ENCODE results near the gene PRRC1.

GRCh38 chr5:127601111-127601510, 83.7 kb downstream of the PRRC1 start:
- TF ChIP-seq USF1 (IDR thresholded peaks at IDR 0.05; ENCODE audit: borderline replicate concordance, low read depth) (no peak), CTCF (IDR thresholded peaks at IDR 0.05) (no peak), POLR2AphosphoS5 (IDR thresholded peaks at IDR 0.05; ENCODE audit: low read depth, low read length) (no peak), REST (IDR thresholded peaks at IDR 0.05; ENCODE audit: low read depth, low read length) (no peak), TCF12 (IDR thresholded peaks at IDR 0.05) (no peak), PBX3 (IDR thresholded peaks at IDR 0.05) (no peak), MAX (IDR thresholded peaks at IDR 0.05; ENCODE audit: low read depth) (no peak), RFX5 (IDR thresholded peaks at IDR 0.05; ENCODE audit: low read length) (no peak), TEAD4 (IDR thresholded peaks at IDR 0.05; ENCODE audit: borderline replicate concordance, insufficient read depth) (no peak), RAD21 (IDR thresholded peaks at IDR 0.05; ENCODE audit: low read length) (no peak)

Data from SK-N-SH (cell line).